GM19467 (cell line): Measurements from ENCODE around the gene MYO10.
"Not testable (repeated sequence)": the region's sequence is repeated elsewhere in the genome, so short reads cannot be mapped to it uniquely, and the experiment has no call there.

Source experiments
- ATAC-seq: cut with Tn5 transposase; IDR thresholded peaks from one replicate; pipeline ENCODE4 v1.9.1; 2021; ENCODE audit warnings: mild to moderate bottlenecking, moderate library complexity; ENCODE audit not compliant: unreplicated experiment

MYO10 gene

GRCh38 chr5:16754601-16755000 lies 181.5 kb downstream of the MYO10 start:
- no peak for ATAC-seq

- no peak for ATAC-seq
These were observed 182.0 kb downstream of the MYO10 start for GRCh38 chr5:16754086-16754485.

- ATAC-seq, result no peak
These were observed 185.6 kb downstream of the MYO10 start for GRCh38 chr5:16750445-16750844.

- ATAC-seq, result no peak
These were observed 186.5 kb downstream of the MYO10 start for GRCh38 chr5:16749626-16750025.

GRCh38 chr5:16744164-16744880 lies 191.8 kb downstream of the MYO10 start:
- no peak for ATAC-seq

- ATAC-seq, result no peak
These were observed 193.2 kb downstream of the MYO10 start for GRCh38 chr5:16742938-16743337.

GRCh38 chr5:16740811-16741392 lies 195.2 kb downstream of the MYO10 start:
- ATAC-seq, result no peak

GRCh38 chr5:16740066-16740810 lies 195.8 kb downstream of the MYO10 start:
- ATAC-seq, result no peak

- ATAC-seq, result not testable (repeated sequence)
These were observed 197.7 kb downstream of the MYO10 start for GRCh38 chr5:16738393-16738792.

- no peak for ATAC-seq
These were observed 198.3 kb downstream of the MYO10 start for GRCh38 chr5:16737620-16738364.

GRCh38 chr5:16737209-16737608 lies 198.9 kb downstream of the MYO10 start:
- ATAC-seq, result no peak

- no peak for ATAC-seq
These were observed 199.7 kb downstream of the MYO10 start for GRCh38 chr5:16736158-16736995.

GRCh38 chr5:16735101-16736060 lies 200.7 kb downstream of the MYO10 start:
- ATAC-seq, result no peak

- ATAC-seq, result no peak
These were observed 202.6 kb downstream of the MYO10 start for GRCh38 chr5:16733331-16734006.

- ATAC-seq, result no peak
These were observed 203.7 kb downstream of the MYO10 start for GRCh38 chr5:16732356-16732755.

GRCh38 chr5:16727755-16728325 lies 208.2 kb downstream of the MYO10 start:
- no peak for ATAC-seq

GRCh38 chr5:16726538-16726946 lies 209.5 kb downstream of the MYO10 start:
- ATAC-seq, result peak; percentile 54

GRCh38 chr5:16725575-16725974 lies 210.5 kb downstream of the MYO10 start:
- no peak for ATAC-seq
